ENCODE data around the gene NR1I2.

The NR1I2 gene

DNA sequence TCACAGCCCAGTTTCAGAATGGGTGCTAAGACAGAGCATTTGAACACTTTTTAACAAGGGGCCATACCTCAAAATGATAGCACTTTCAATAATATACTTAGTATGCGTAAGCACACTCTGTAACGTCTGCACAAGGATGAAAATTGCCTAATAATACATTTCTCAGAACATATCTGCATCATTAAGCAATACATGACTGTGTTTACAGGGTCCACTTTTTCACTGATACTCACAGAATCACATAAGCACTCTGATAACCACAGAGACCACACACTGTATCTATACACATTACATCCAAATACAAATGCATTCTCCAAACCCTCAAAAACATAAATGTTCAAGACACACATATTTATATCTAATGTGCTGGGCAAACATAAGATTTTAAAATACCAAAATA is 79.8 kb downstream of the NR1I2 start:
- Histone ChIP-seq H3K27me3 (ENCODE audit: low read depth, low read length) (no peaks in the 10 kb centered on the region), H3K36me3 (ENCODE audit: control insufficient read depth in 1 of 2, insufficient read depth in 2 of 2, low read length in 2 of 2) (peaks cover 11 to 40% of the 10 kb centered on the region in 2 donors), H3K4me3 (ENCODE audit: low read depth in 1 of 2, low read length in 2 of 2) (no peak overlapping the region), H3K9me3 (ENCODE audit: control insufficient read depth in 1 of 2, low read length in 2 of 2) (peaks cover 0 to 3% of the 10 kb centered on the region in 2 donors), H3K4me1 (ENCODE audit: control insufficient read depth in 1 of 2, insufficient read depth in 2 of 2, low read length in 2 of 2) (no peaks in the 10 kb centered on the region), H3K27ac (ENCODE audit: low read length) (no peak overlapping the region)

DNA sequence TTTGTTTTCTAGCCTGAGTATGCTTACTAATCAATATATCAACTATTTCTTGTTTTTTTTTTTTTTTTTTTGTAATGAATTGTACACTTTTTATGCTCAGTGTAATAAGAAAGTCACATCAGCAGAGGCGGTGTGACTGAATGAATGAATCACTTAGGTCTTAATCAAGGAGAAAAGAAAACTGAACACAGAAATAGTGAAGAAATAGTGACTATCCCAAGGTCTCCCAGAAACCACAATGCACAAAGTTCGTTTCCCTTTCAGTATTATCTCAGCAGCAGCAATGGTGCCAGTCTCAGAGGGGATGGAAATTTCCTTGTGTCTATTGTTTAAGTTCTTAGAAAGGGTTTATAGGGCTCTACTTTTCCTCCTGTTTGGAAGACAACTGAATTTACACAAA is 80.7 kb downstream of the NR1I2 start:
- Histone ChIP-seq H3K27ac (ENCODE audit: low read length) (no peak overlapping the region), H3K36me3 (ENCODE audit: control insufficient read depth in 1 of 2, insufficient read depth in 2 of 2, low read length in 2 of 2) (peaks cover 11 to 32% of the 10 kb centered on the region in 2 donors), H3K27me3 (ENCODE audit: low read depth, low read length) (no peaks in the 10 kb centered on the region), H3K4me1 (ENCODE audit: control insufficient read depth in 1 of 2, insufficient read depth in 2 of 2, low read length in 2 of 2) (no peaks in the 10 kb centered on the region), H3K4me3 (ENCODE audit: low read depth in 1 of 2, low read length in 2 of 2) (no peak overlapping the region), H3K9me3 (ENCODE audit: control insufficient read depth in 1 of 2, low read length in 2 of 2) (peaks cover 0 to 3% of the 10 kb centered on the region in 2 donors)

DNA sequence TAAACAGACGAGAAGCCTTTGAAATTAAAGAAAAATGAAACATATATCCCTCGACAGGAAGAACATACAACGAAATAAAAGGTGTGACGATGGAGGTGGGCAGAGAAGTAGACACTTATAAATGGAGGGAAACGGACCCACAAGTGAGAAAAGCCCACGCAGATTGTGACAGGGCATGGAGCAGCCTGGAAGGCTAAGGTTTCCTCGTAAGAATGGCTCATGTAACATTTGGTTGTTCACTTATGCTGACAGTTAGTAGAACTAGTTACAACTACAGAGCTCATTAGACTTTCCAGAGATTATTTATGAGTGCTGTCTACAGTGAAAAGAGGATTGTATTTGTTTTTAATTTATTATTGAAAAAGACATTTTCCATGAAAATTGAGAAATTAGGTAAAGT is 82.6 kb downstream of the NR1I2 start:
- Histone ChIP-seq H3K27ac (ENCODE audit: low read length) (no peak overlapping the region), H3K27me3 (ENCODE audit: low read depth, low read length) (no peaks in the 10 kb centered on the region), H3K36me3 (ENCODE audit: control insufficient read depth in 1 of 2, insufficient read depth in 2 of 2, low read length in 2 of 2) (peaks cover 11 to 17% of the 10 kb centered on the region in 2 donors), H3K4me3 (ENCODE audit: low read depth in 1 of 2, low read length in 2 of 2) (no peak overlapping the region), H3K4me1 (ENCODE audit: control insufficient read depth in 1 of 2, insufficient read depth in 2 of 2, low read length in 2 of 2) (no peaks in the 10 kb centered on the region), H3K9me3 (ENCODE audit: control insufficient read depth in 1 of 2, low read length in 2 of 2) (no peaks in the 10 kb centered on the region)
